A549 treated with Hydrocortisone at 1 μM for 4 hours (cell line): ENCODE results near the gene SERPINA3. TPM values are rescaled to one million over a fixed set of nuclear protein-coding genes. Genes with fewer than 3 reads are reported as not detected.

Experiments used
- total RNA-seq: library from RNA; stranded (reverse); fragments of 200-300 nt; extraction: Qiagen RNA extraction; gene quantifications from 5 replicates; pipeline ENCODE4 v1.2.3, GENCODE V29; 2022

Gene SERPINA3
- 11.8 to 16.1 TPM (median 13.4 TPM) in 5 replicates for total RNA-seq

DNA sequence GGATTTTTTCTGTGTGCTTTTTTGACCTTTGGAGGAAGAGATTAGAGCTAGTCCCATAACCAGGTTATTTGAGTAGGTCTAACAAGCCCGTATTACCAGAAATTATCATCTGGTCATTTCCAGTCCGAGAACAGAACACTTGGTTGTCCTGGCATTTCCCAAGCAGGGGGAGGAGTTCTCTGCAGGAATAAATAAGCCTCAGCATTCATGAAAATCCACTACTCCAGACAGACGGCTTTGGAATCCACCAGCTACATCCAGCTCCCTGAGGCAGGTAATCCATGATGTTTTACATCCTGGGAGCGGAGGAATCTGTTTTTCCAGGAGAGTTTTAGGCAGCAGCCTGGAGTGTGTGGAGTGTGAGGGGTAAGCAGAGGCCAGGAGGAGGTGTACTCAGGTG, at the start of gene SERPINA3:
Gene SERPINA3 (plus strand): TSS at position 218 of the 400 bp plus-strand sequence. CDS start 2,051 bp downstream, outside the sequence.

DNA sequence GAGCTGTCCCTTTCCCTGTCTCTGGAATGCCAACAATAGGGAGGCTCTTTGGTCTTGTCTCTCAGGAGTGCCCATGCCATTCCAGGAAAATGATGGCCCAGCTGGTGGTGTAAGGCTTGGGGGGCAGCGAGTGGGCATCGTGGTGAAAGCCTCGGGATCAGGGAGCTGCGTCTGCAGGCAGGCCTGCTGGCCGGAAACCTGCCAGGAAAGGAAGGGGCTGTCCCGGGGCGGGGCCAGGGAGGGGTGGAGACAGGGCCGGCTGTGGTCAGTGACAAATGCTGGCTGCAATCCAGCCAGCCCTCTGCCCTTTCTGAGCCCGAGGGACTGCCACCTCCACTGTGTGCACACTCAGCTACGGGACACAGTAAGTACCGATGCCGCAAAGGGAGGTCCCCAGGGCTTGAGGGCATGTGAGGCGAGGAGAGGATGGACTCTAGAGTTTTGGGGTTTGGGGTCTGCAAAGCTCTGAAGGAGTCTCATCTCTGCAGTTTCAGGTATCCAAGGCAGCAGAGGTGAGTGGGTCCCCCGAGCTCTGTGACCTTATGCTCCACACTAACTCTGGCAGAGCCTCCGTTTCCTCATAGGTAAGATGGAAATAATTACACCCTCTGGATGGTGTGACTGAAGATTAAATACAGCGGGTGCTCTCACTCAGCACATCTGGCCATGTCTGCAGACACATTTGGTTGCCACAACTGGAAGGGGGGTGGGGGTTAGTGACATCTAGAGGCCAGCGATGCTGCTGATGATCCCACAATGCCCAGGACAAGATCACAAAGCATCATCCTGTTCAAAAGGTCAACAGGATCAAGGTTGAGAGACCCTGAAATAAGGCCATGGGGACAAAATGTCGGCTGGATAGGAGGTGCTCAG, 30.8 kb upstream of the SERPINA3 start, which contains the start of gene SERPINA5:
Gene SERPINA5 (plus strand): TSS at position 300 of the 873 bp plus-strand sequence. CDS start 5,937 bp downstream, outside the sequence.

Other genes starting within 250 kb of the SERPINA3 start
- gene SERPINA2, start 245.7 kb upstream of the SERPINA3 start, total RNA-seq: not detected in 5 replicates
- gene SERPINA1, start 223.8 kb upstream of the SERPINA3 start, total RNA-seq: 1.2 to 2.2 TPM (median 1.9 TPM) in 5 replicates
- not detected in 5 replicates for gene SERPINA11, start 159.6 kb upstream of the SERPINA3 start, total RNA-seq
- not detected in 5 replicates for gene SERPINA9, start 136.2 kb upstream of the SERPINA3 start, total RNA-seq
- gene SERPINA12, start 102.9 kb upstream of the SERPINA3 start, total RNA-seq: 0.06 TPM in 1 of 5 replicates, not detected in the others
- gene SERPINA4, start 50.9 kb upstream of the SERPINA3 start, total RNA-seq: 0.05 to 0.08 TPM (median 0.06 TPM) in 3 of 5 replicates, not detected in the others
- 0.17 to 0.28 TPM (median 0.22 TPM) in 5 replicates for gene SERPINA5, start 31.0 kb upstream of the SERPINA3 start, total RNA-seq
- 0.28 to 0.31 TPM (median 0.30 TPM) in 5 replicates for gene GSC, start 157.7 kb downstream of the SERPINA3 start, total RNA-seq